Aorta (tissue), 5 donors: ENCODE measurements around the gene POLR2C. TPM values are rescaled to one million over a fixed set of nuclear protein-coding genes. Genes with fewer than 3 reads are reported as not detected.

ENCODE experiments used
- ATAC-seq: fragments of 200-7000 bp; cut with Tn5 transposase; one replicate; pipeline ENCODE4 v1.9.1; 2022; ENCODE audit warnings: moderate library complexity; ENCODE audit not compliant: low FRiP score
- DNase-seq, 2 donors: peaks; one replicate each; pipeline ENCODE4 v3.0.0-alpha.2; 2020
- H3K27ac ChIP-seq, 2 donors: one replicate each; pipeline ENCODE4 v1.5.1; 2013; ENCODE audit warnings: low read length in 2 of 2, mild to moderate bottlenecking in 2 of 2, moderate library complexity in 2 of 2, control low read depth in 1 of 2, inconsistent platforms in 1 of 2, low read depth in 1 of 2
- H3K27me3 ChIP-seq, 2 donors: one replicate each; pipeline ENCODE4 v1.6.1; 2013; ENCODE audit warnings: control low read depth in 1 of 2, low read length in 1 of 2, mild to moderate bottlenecking in 1 of 2, moderate library complexity in 1 of 2; ENCODE audit not compliant: insufficient read depth in 2 of 2, control insufficient read depth in 1 of 2
- H3K36me3 ChIP-seq, 2 donors: one replicate each; pipeline ENCODE4 v1.6.1; 2013; ENCODE audit warnings: control low read depth in 1 of 2, low read length in 1 of 2, mild to moderate bottlenecking in 1 of 2; ENCODE audit not compliant: insufficient read depth in 2 of 2, control insufficient read depth in 1 of 2
- H3K4me1 ChIP-seq, 2 donors: one replicate each; pipeline ENCODE4 v1.6.1; 2013; ENCODE audit warnings: low read length in 2 of 2, control low read depth in 1 of 2, mild to moderate bottlenecking in 1 of 2, moderate library complexity in 1 of 2; ENCODE audit not compliant: insufficient read depth in 2 of 2, control insufficient read depth in 1 of 2
- H3K4me3 ChIP-seq, 2 donors: one replicate each; pipeline ENCODE4 v1.5.1; 2013; ENCODE audit warnings: low read length in 2 of 2, control low read depth in 1 of 2, mild to moderate bottlenecking in 1 of 2
- H3K9me3 ChIP-seq: one replicate; pipeline ENCODE4 v1.6.1; 2013; ENCODE audit warnings: mild to moderate bottlenecking, low read length; ENCODE audit not compliant: control insufficient read depth
- WGBS, 2 donors: extraction: QIAGEN DNeasy Blood & Tissue Kit; methylation state at CpG; one replicate each; pipeline ENCODE4 v1.1.7; 2013; 5-methylcytosine and 5-hydroxymethylcytosine counted together
- intact Hi-C, 2 donors: fragments of 100-400 bp; cut with DNase I; formaldehyde crosslinking; loops; one replicate each; pipeline versions ENCODE4 v1.14.2 to v1.15.0; 2022
- polyA plus RNA-seq, 2 donors: library from polyadenylated mRNA; stranded (reverse); fragments of 200-250 nt; gene quantifications; one replicate each; pipeline ENCODE4 v1.2.3, GENCODE V29; 2013
- total RNA-seq, 2 donors: library from RNA; stranded (reverse); fragmentation: NEBNext Ultra II Directional; extraction: Animal tissue kit (Norgen Biotek cat#: 25700); gene quantifications; one replicate each; pipeline ENCODE4 v1.2.1, GENCODE V29; 2021
- donor health status: healthy with polysubstance abuse.
- donor health status: Bipolar disorder and iron deficiency.
- donor health status: DM: no; HTN: no; CAD: no.
- donor health status: DM: no; HTN: no; CAD: no.
- donor health status: DM: yes; HTN: yes; CAD: no.

Gene POLR2C
- total and polyA plus RNA-seq, 4 donors = 43.8 to 55.3 (median 49.5) TPM

GRCh38 chr16:57516773-57517172 lies 54.3 kb downstream of the POLR2C start:
- no peaks in the 10 kb centered on the region for H3K27me3 ChIP-seq
- H3K9me3 ChIP-seq = no peaks in the 10 kb centered on the region
- intact Hi-C loops = loop anchor here (5.0 kb wide), 2 partner anchors 54 to 74 kb away; partner anchors contain the start of gene POLR2C (in 1 of the 2)
- H3K4me3 ChIP-seq = no peak overlapping the region
- ATAC-seq (no peak), DNase-seq (no peak)
- no peaks in the 10 kb centered on the region for H3K36me3 ChIP-seq
- H3K27ac ChIP-seq = no peak overlapping the region
- H3K4me1 ChIP-seq = no peaks in the 10 kb centered on the region
- WGBS, 2 donors = 85 to 92% methylated on average over 3 of the region's 3 CpGs

- Histone ChIP-seq H3K36me3 (no peaks in the 10 kb centered on the region), H3K4me3 (no peak overlapping the region), H3K4me1 (no peaks in the 10 kb centered on the region), H3K9me3 (no peaks in the 10 kb centered on the region), H3K27ac (no peak overlapping the region), H3K27me3 (no peaks in the 10 kb centered on the region)
- DNase-seq = no peak
- intact Hi-C loops = loop anchor here (2.0 to 5.0 kb wide), 3 partner anchors 55 to 75 kb away; partner anchors contain the start of gene POLR2C (in 2 of the 2)
- WGBS, 2 donors = 95% methylated on average over 31 of the region's 31 CpGs
- ATAC-seq = no peak
These were observed 55.2 kb downstream of the POLR2C start for GRCh38 chr16:57517397-57518367.

- ATAC-seq = no peak
- WGBS, 2 donors = 91 to 95% methylated on average over 13 of the region's 13 CpGs
- Histone ChIP-seq H3K36me3 (no peaks in the 10 kb centered on the region), H3K4me1 (no peaks in the 10 kb centered on the region), H3K27me3 (no peaks in the 10 kb centered on the region), H3K27ac (no peak overlapping the region), H3K4me3 (no peak overlapping the region), H3K9me3 (no peaks in the 10 kb centered on the region)
- intact Hi-C loops = loop anchor here (2.0 to 5.0 kb wide), 3 partner anchors 56 to 76 kb away; partner anchors contain the start of gene POLR2C (in 2 of the 2)
- DNase-seq = no peak
These were observed 56.0 kb downstream of the POLR2C start for GRCh38 chr16:57518520-57518919.

- ATAC-seq (no peak), DNase-seq (no peak)
- intact Hi-C loops = loop anchor here (2.0 to 5.0 kb wide), 3 partner anchors 56 to 77 kb away; partner anchors contain the start of gene POLR2C (in 2 of the 2)
- Histone ChIP-seq H3K27ac (no peak overlapping the region), H3K36me3 (no peaks in the 10 kb centered on the region), H3K27me3 (no peaks in the 10 kb centered on the region), H3K4me3 (no peak overlapping the region), H3K9me3 (no peaks in the 10 kb centered on the region), H3K4me1 (no peaks in the 10 kb centered on the region)
- WGBS, 2 donors = 89 to 94% methylated on average over 6 of the region's 6 CpGs
These were observed 56.4 kb downstream of the POLR2C start for GRCh38 chr16:57518922-57519321.

- intact Hi-C loops = loop anchor here (2.0 to 5.0 kb wide), 4 partner anchors 57 to 218 kb away; partner anchors contain the start of gene POLR2C (in 2 of the 2)
- Histone ChIP-seq H3K27me3 (no peaks in the 10 kb centered on the region), H3K4me3 (no peak overlapping the region), H3K4me1 (no peaks in the 10 kb centered on the region), H3K9me3 (no peaks in the 10 kb centered on the region), H3K27ac (no peak overlapping the region), H3K36me3 (no peaks in the 10 kb centered on the region)
- DNase-seq (peak; percentile 80 to 94), ATAC-seq (peak; percentile 77)
- WGBS, 2 donors = 41% methylated on average over 10 of the region's 10 CpGs
These were observed 57.4 kb downstream of the POLR2C start for GRCh38 chr16:57519796-57520360.

Other genes starting within 250 kb of the POLR2C start
- gene ARL2BP, start 217.4 kb upstream of the POLR2C start, total RNA-seq = 10 to 100 TPM; 39.1 to 47.5 TPM
- gene ARL2BP, start 217.4 kb upstream of the POLR2C start, polyA plus RNA-seq = 10 to 100 TPM; 42.1 to 65.4 TPM
- 1 to 10 TPM; 2.2 to 2.6 TPM for gene PLLP, start 178.0 kb upstream of the POLR2C start, total RNA-seq
- 1 to 10 TPM; 3.0 to 7.6 TPM for gene PLLP, start 178.0 kb upstream of the POLR2C start, polyA plus RNA-seq
- under 1 TPM; 0.24 to 0.29 TPM for gene CCL22, start 103.9 kb upstream of the POLR2C start, total RNA-seq
- under 1 TPM in 1 of 2 donors, not detected in 1; 0.08 TPM for gene CCL22, start 103.9 kb upstream of the POLR2C start, polyA plus RNA-seq
- gene CX3CL1, start 90.2 kb upstream of the POLR2C start, total RNA-seq = 10 to 100 TPM; 45.5 to 47.5 TPM
- 10 to 100 TPM; 17.5 to 62.5 TPM for gene CX3CL1, start 90.2 kb upstream of the POLR2C start, polyA plus RNA-seq
- gene CCL17, start 57.9 kb upstream of the POLR2C start, total RNA-seq = under 1 TPM in 1 of 2 donors, not detected in 1; 0.94 TPM
- gene CCL17, start 57.9 kb upstream of the POLR2C start, polyA plus RNA-seq = not detected
- 10 to 100 TPM; 26.7 to 27.4 TPM for gene CIAPIN1, start 15.3 kb upstream of the POLR2C start, total RNA-seq
- 10 to 100 TPM; 16.3 to 21.6 TPM for gene CIAPIN1, start 15.3 kb upstream of the POLR2C start, polyA plus RNA-seq
- gene COQ9, start 15.2 kb upstream of the POLR2C start, total RNA-seq = 10 to 100 TPM; 22.0 to 29.4 TPM
- gene COQ9, start 15.2 kb upstream of the POLR2C start, polyA plus RNA-seq = 10 to 100 TPM; 28.9 to 48.2 TPM
- 10 to 100 TPM; 35.5 to 44.5 TPM for gene DOK4, start 23.8 kb downstream of the POLR2C start, total RNA-seq
- 10 to 100 TPM; 26.4 to 54.1 TPM for gene DOK4, start 23.8 kb downstream of the POLR2C start, polyA plus RNA-seq
- 10 to 100 TPM; 15.3 to 21.9 TPM for gene CCDC102A, start 73.9 kb downstream of the POLR2C start, total RNA-seq
- gene CCDC102A, start 73.9 kb downstream of the POLR2C start, polyA plus RNA-seq = 10 to 100 TPM; 12.9 to 14.1 TPM
- under 1 TPM; 0.26 to 0.69 TPM for gene ADGRG5, start 80.0 kb downstream of the POLR2C start, total RNA-seq
- under 1 TPM in 1 of 2 donors, not detected in 1; 0.63 TPM for gene ADGRG5, start 80.0 kb downstream of the POLR2C start, polyA plus RNA-seq
- gene ADGRG1, start 166.0 kb downstream of the POLR2C start, total RNA-seq = 10 to 100 TPM; 33.0 to 68.4 TPM
- gene ADGRG1, start 166.0 kb downstream of the POLR2C start, polyA plus RNA-seq = 1 to 10 TPM; 1.2 to 2.1 TPM
- gene ADGRG3, start 205.6 kb downstream of the POLR2C start, total RNA-seq = 1 to 10 TPM in 1 of 2 donors, under 1 TPM in 1; 0.84 to 3.9 TPM
- gene ADGRG3, start 205.6 kb downstream of the POLR2C start, polyA plus RNA-seq = under 1 TPM; 0.08 to 0.25 TPM
- gene DRC7, start 232.1 kb downstream of the POLR2C start, total RNA-seq = not detected
- under 1 TPM in 1 of 2 donors, not detected in 1; 0.08 TPM for gene DRC7, start 232.1 kb downstream of the POLR2C start, polyA plus RNA-seq